ENCODE data around the gene FBXO42. TPM values are rescaled to one million over a fixed set of nuclear protein-coding genes. Genes with fewer than 3 reads are reported as not detected.

Gene FBXO42
- total and polyA plus RNA-seq, 10 donors = 8.6 to 30.2 (median 20.1) TPM

DNA sequence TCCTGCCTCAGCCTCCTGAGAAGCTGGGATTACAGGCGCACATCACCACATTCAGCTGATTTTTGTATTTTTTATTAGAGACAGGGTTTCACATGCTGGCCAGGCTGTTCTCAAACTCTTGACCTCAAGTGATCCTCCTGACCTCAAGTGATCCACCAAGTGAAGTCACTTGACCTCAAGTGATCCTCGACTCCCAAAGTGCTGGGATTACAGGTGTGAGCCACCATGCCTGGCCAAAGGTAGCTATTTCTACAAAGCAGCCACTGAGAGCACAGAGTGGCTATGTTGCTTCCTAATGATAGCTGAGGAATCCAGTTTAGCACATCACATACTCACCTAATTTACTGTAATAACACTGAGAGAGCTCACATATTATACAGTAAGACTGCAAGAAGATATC is 70.5 kb downstream of the FBXO42 start:
- peaks cover 0 to 51% (median 5%) of the 10 kb centered on the region in 6 donors for H3K36me3 ChIP-seq
- WGBS, 5 donors = 85 to 92% (median 88%) methylated on average over 2 of the region's 2 CpGs
- no peaks in the 10 kb centered on the region for H3K27me3 ChIP-seq (replicated peaks in 1 of 7)
- TF ChIP-seq POLR2A (IDR thresholded peaks at IDR 0.05) (no peak), POLR2AphosphoS5 (IDR thresholded peaks at IDR 0.05) (no peak)
- TF ChIP-seq, protein P1, sequence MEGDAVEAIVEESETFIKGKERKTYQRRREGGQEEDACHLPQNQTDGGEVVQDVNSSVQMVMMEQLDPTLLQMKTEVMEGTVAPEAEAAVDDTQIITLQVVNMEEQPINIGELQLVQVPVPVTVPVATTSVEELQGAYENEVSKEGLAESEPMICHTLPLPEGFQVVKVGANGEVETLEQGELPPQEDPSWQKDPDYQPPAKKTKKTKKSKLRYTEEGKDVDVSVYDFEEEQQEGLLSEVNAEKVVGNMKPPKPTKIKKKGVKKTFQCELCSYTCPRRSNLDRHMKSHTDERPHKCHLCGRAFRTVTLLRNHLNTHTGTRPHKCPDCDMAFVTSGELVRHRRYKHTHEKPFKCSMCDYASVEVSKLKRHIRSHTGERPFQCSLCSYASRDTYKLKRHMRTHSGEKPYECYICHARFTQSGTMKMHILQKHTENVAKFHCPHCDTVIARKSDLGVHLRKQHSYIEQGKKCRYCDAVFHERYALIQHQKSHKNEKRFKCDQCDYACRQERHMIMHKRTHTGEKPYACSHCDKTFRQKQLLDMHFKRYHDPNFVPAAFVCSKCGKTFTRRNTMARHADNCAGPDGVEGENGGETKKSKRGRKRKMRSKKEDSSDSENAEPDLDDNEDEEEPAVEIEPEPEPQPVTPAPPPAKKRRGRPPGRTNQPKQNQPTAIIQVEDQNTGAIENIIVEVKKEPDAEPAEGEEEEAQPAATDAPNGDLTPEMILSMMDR (IDR thresholded peaks at IDR 0.05 in 8 of 11, conservative IDR thresholded peaks at IDR 0.05 in 3 of 11) = no peak
- H3K9me3 ChIP-seq = no peaks in the 10 kb centered on the region
- DNase-seq = no peak
- H3K4me1 ChIP-seq = peaks cover 0 to 19% (median 6%) of the 10 kb centered on the region in 6 donors
- no peak overlapping the region for H3K4me3 ChIP-seq
- no peak overlapping the region for H3K27ac ChIP-seq
- intact Hi-C loops (cut with DNase I; ENCODE audit: low total_unique reads) = no loop called here

DNA sequence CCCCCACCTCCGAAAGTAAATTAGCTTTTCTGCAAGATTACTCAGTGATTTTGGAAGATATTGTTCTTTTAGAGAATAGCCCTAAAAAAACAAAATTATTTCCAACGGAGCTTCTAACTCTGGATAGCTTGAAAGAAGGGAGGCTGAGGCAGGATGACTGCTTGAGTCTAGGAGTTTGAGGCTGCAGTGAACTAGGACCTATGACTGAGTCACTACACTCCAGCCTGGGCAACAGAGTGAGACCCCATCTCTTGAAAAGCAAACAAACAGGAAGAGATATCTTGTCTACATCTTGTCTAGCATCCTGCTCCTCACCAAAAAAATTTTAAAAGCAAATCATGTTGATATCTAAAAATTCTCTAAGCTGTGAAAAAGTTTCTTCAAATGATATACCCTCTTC is 73.1 kb downstream of the FBXO42 start:
- Histone ChIP-seq H3K9me3 (no peaks in the 10 kb centered on the region), H3K27ac (peak overlapping the region in 1 of 8 donors; percentile 25), H3K4me3 (no peak overlapping the region), H3K27me3 (replicated peaks in 1 of 7) (no peaks in the 10 kb centered on the region), H3K36me3 (peaks cover 0 to 43% (median 1%) of the 10 kb centered on the region in 6 donors), H3K4me1 (peaks cover 0 to 23% (median 6%) of the 10 kb centered on the region in 6 donors)
- intact Hi-C loops (cut with DNase I; ENCODE audit: low total_unique reads) = no loop called here
- 39 to 67% (median 56%) methylated on average over 2 of the region's 2 CpGs for WGBS, 5 donors
- no peak for TF ChIP-seq POLR2AphosphoS5 (IDR thresholded peaks at IDR 0.05)
- TF ChIP-seq, protein P1 (IDR thresholded peaks at IDR 0.05 in 8 of 11, conservative IDR thresholded peaks at IDR 0.05 in 3 of 11) = no peak
- TF ChIP-seq POLR2A (IDR thresholded peaks at IDR 0.05) = no peak
- no peak for DNase-seq

DNA sequence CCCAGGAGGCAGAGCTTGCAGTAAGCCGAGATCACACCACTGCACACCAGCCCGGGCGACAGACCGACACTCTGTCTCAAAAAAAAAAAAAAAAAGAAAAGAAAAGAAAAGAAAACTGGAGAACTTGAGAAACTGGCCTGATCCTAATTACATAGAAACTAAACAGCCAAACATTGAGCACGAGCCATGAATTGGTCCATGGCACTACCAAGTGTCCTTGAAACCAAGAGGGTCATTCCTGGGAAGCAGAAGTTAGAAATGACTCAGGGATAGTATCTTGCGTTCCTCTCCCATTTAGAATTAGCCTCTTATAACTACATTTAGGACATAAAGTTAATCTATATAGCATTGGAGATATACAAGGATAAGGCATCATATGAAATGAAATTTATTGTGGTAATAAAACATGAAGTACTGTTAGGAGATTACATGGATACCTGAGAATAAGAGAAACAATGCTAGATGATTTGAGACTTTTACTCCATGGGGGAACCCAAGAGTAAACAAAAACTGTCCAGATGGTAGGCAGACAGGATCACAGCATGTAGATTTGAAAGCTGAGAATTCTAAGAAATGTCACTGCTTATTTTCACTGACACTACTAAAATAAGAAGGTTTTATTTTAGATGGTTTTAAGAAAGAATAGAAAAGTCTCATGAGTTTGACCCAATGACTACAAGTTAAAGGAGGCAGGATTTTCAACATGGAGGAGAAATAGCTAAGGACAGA is 75.8 kb downstream of the FBXO42 start:
- peaks cover 0 to 40% (median 1%) of the 10 kb centered on the region in 6 donors for H3K36me3 ChIP-seq
- 85 to 92% (median 88%) methylated on average over 6 of the region's 6 CpGs for WGBS, 5 donors
- no peak overlapping the region for H3K27ac ChIP-seq
- H3K27me3 ChIP-seq (replicated peaks in 1 of 7) = no peaks in the 10 kb centered on the region
- H3K4me3 ChIP-seq = no peak overlapping the region
- no peak for TF ChIP-seq POLR2AphosphoS5 (IDR thresholded peaks at IDR 0.05)
- TF ChIP-seq, protein P1 (IDR thresholded peaks at IDR 0.05 in 8 of 11, conservative IDR thresholded peaks at IDR 0.05 in 3 of 11) = no peak
- no peak for TF ChIP-seq POLR2A (IDR thresholded peaks at IDR 0.05)
- DNase-seq = no peak
- intact Hi-C loops (cut with DNase I; ENCODE audit: low total_unique reads) = no loop called here
- H3K9me3 ChIP-seq = no peaks in the 10 kb centered on the region
- peaks cover 0 to 23% (median 6%) of the 10 kb centered on the region in 6 donors for H3K4me1 ChIP-seq

DNA sequence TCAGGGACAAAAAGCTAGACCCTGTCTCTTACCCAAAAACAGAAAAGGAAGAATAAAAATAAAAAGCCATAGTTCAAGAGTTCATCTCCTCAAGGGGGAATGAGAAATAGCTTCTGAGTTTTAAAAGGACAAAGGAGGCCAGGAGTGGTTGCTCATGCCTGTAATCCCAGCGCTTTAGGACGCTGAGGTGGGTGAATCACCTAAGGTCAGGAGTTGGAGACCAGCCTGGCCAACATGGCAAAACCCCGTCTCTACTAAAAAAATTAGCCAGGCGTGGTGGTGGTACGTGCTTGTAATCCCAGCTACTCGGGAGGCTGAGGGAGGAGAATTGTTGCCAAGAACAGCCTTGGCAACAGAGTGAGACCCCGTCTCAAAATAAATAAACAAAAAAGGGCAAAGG is 76.7 kb downstream of the FBXO42 start:
- DNase-seq = no peak
- intact Hi-C loops (cut with DNase I; ENCODE audit: low total_unique reads) = no loop called here
- Histone ChIP-seq H3K4me3 (no peak overlapping the region), H3K27ac (no peak overlapping the region), H3K4me1 (peaks cover 0 to 21% (median 6%) of the 10 kb centered on the region in 6 donors), H3K27me3 (replicated peaks in 1 of 7) (no peaks in the 10 kb centered on the region), H3K36me3 (peaks cover 0 to 37% (median 1%) of the 10 kb centered on the region in 6 donors), H3K9me3 (no peaks in the 10 kb centered on the region)
- TF ChIP-seq, protein P1 (IDR thresholded peaks at IDR 0.05 in 8 of 11, conservative IDR thresholded peaks at IDR 0.05 in 3 of 11) = no peak
- TF ChIP-seq POLR2AphosphoS5 (IDR thresholded peaks at IDR 0.05) (no peak), POLR2A (IDR thresholded peaks at IDR 0.05) (no peak)
- 92 to 97% (median 94%) methylated on average over 7 of the region's 7 CpGs for WGBS, 5 donors

Data from spleen (tissue), 11 donors.